ENCODE results near the gene ALDH3B2.

Gene ALDH3B2

DNA sequence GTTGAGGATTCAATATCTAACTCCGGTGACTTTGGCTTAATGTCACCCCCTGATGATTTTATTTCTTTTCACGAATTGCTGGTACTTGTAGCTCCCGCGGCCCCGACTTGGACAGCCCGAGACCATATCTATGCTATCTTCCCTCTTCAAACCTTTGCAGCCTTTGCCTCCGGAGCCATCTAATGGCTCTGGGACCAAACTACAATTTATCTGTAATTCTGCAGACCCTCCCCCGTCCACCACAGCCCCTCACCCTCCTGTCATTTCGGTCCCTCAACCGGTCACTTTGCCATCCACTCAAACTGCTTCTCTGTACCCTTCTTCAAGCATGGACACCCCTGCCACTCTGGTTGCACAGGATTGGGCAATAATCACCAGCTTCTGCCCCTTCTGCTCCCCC, 25.7 kb upstream of the ALDH3B2 start (continued):
- TF ChIP-seq ZBTB44 (tag by site-specific recombination; IDR thresholded peaks at IDR 0.05) (no peak), GLI4 (tag by site-specific recombination; IDR thresholded peaks at IDR 0.05) (no peak), ZNF366 (tag by site-specific recombination; conservative IDR thresholded peaks at IDR 0.05) (no peak), ZNF2 (tag by site-specific recombination; IDR thresholded peaks at IDR 0.05) (no peak), ZXDB (tag by site-specific recombination; IDR thresholded peaks at IDR 0.05) (no peak), HOXD13 (CRISPR knock-in tag; IDR thresholded peaks at IDR 0.05; ENCODE audit: borderline replicate concordance) (no peak), MEIS1 (CRISPR knock-in tag; IDR thresholded peaks at IDR 0.05; ENCODE audit: borderline replicate concordance) (no peak)
- TF ChIP-seq, protein P1, sequence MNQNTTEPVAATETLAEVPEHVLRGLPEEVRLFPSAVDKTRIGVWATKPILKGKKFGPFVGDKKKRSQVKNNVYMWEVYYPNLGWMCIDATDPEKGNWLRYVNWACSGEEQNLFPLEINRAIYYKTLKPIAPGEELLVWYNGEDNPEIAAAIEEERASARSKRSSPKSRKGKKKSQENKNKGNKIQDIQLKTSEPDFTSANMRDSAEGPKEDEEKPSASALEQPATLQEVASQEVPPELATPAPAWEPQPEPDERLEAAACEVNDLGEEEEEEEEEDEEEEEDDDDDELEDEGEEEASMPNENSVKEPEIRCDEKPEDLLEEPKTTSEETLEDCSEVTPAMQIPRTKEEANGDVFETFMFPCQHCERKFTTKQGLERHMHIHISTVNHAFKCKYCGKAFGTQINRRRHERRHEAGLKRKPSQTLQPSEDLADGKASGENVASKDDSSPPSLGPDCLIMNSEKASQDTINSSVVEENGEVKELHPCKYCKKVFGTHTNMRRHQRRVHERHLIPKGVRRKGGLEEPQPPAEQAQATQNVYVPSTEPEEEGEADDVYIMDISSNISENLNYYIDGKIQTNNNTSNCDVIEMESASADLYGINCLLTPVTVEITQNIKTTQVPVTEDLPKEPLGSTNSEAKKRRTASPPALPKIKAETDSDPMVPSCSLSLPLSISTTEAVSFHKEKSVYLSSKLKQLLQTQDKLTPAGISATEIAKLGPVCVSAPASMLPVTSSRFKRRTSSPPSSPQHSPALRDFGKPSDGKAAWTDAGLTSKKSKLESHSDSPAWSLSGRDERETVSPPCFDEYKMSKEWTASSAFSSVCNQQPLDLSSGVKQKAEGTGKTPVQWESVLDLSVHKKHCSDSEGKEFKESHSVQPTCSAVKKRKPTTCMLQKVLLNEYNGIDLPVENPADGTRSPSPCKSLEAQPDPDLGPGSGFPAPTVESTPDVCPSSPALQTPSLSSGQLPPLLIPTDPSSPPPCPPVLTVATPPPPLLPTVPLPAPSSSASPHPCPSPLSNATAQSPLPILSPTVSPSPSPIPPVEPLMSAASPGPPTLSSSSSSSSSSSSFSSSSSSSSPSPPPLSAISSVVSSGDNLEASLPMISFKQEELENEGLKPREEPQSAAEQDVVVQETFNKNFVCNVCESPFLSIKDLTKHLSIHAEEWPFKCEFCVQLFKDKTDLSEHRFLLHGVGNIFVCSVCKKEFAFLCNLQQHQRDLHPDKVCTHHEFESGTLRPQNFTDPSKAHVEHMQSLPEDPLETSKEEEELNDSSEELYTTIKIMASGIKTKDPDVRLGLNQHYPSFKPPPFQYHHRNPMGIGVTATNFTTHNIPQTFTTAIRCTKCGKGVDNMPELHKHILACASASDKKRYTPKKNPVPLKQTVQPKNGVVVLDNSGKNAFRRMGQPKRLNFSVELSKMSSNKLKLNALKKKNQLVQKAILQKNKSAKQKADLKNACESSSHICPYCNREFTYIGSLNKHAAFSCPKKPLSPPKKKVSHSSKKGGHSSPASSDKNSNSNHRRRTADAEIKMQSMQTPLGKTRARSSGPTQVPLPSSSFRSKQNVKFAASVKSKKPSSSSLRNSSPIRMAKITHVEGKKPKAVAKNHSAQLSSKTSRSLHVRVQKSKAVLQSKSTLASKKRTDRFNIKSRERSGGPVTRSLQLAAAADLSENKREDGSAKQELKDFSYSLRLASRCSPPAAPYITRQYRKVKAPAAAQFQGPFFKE (tag by site-specific recombination; IDR thresholded peaks at IDR 0.05; ENCODE audit: borderline replicate concordance), result no peak
- TF ChIP-seq, protein P2, sequence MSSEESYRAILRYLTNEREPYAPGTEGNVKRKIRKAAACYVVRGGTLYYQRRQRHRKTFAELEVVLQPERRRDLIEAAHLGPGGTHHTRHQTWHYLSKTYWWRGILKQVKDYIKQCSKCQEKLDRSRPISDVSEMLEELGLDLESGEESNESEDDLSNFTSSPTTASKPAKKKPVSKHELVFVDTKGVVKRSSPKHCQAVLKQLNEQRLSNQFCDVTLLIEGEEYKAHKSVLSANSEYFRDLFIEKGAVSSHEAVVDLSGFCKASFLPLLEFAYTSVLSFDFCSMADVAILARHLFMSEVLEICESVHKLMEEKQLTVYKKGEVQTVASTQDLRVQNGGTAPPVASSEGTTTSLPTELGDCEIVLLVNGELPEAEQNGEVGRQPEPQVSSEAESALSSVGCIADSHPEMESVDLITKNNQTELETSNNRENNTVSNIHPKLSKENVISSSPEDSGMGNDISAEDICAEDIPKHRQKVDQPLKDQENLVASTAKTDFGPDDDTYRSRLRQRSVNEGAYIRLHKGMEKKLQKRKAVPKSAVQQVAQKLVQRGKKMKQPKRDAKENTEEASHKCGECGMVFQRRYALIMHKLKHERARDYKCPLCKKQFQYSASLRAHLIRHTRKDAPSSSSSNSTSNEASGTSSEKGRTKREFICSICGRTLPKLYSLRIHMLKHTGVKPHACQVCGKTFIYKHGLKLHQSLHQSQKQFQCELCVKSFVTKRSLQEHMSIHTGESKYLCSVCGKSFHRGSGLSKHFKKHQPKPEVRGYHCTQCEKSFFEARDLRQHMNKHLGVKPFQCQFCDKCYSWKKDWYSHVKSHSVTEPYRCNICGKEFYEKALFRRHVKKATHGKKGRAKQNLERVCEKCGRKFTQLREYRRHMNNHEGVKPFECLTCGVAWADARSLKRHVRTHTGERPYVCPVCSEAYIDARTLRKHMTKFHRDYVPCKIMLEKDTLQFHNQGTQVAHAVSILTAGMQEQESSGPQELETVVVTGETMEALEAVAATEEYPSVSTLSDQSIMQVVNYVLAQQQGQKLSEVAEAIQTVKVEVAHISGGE (tag by site-specific recombination; conservative IDR thresholded peaks at IDR 0.05; ENCODE audit: low read depth), result no peak
- TF ChIP-seq, protein P3, sequence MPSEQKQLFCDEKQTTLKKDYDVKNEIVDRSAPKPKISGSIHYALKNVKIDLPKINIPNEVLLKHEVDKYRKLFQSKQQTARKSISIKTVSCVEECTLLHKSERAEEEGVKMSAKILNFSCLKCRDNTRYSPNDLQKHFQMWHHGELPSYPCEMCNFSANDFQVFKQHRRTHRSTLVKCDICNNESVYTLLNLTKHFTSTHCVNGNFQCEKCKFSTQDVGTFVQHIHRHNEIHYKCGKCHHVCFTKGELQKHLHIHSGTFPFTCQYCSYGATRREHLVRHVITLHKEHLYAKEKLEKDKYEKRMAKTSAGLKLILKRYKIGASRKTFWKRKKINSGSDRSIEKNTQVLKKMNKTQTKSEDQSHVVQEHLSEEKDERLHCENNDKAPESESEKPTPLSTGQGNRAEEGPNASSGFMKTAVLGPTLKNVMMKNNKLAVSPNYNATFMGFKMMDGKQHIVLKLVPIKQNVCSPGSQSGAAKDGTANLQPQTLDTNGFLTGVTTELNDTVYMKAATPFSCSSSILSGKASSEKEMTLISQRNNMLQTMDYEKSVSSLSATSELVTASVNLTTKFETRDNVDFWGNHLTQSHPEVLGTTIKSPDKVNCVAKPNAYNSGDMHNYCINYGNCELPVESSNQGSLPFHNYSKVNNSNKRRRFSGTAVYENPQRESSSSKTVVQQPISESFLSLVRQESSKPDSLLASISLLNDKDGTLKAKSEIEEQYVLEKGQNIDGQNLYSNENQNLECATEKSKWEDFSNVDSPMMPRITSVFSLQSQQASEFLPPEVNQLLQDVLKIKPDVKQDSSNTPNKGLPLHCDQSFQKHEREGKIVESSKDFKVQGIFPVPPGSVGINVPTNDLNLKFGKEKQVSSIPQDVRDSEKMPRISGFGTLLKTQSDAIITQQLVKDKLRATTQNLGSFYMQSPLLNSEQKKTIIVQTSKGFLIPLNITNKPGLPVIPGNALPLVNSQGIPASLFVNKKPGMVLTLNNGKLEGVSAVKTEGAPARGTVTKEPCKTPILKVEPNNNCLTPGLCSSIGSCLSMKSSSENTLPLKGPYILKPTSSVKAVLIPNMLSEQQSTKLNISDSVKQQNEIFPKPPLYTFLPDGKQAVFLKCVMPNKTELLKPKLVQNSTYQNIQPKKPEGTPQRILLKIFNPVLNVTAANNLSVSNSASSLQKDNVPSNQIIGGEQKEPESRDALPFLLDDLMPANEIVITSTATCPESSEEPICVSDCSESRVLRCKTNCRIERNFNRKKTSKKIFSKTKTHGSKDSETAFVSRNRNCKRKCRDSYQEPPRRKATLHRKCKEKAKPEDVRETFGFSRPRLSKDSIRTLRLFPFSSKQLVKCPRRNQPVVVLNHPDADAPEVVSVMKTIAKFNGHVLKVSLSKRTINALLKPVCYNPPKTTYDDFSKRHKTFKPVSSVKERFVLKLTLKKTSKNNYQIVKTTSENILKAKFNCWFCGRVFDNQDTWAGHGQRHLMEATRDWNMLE (tag by site-specific recombination; conservative IDR thresholded peaks at IDR 0.05; ENCODE audit: low read depth), result no peak
